SU-DHL-6 (cell line): ENCODE data around the gene KRT8.

Experiments
- EZH2phosphoT487 ChIP-seq: fragments of 200-600 bp; sonication (generic), shearing (Covaris generic); conservative IDR thresholded peaks from 2 replicates; pipeline ENCODE4 v1.6.1; 2018; ENCODE audit warnings: mild to moderate bottlenecking, antibody characterized with exemption, low read length, moderate library complexity, mixed read lengths
- TF ChIP-seq, protein P1 (sequence below): fragments of 200-600 bp; sonication (generic); IDR thresholded peaks from one replicate; pipeline ENCODE4 v1.5.1; 2017; ENCODE audit warnings: antibody characterized with exemption, mild to moderate bottlenecking, low read length, moderate library complexity; ENCODE audit not compliant: insufficient read depth, poor library complexity, severe bottlenecking

DNA sequence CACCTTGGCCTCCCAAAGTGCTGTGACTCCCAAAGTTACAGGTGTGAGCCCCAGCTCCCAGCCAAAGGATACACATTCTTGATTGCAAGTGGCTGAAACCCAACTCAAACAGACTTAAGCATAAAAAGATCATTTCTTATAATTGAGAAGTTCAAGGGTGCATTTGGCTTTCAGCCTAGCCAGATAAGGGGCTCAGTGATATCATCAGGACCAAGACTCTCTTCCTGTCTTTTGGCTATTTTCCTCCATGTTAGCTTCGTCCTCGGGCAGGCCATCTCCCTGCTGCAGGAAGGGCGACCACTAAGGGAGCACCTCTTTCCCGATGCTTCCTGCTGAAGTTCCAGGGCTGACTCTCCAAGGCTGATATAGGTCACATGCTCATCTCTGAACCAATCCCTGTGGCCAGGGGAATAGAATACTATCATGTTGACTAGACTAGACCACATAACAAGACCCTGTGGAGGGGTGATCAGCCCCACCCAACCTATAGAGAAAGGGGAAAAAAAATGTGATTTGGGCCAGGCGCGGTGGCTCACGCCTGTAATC lies 9.8 kb upstream of the KRT8 start:
- TF ChIP-seq, protein P1, sequence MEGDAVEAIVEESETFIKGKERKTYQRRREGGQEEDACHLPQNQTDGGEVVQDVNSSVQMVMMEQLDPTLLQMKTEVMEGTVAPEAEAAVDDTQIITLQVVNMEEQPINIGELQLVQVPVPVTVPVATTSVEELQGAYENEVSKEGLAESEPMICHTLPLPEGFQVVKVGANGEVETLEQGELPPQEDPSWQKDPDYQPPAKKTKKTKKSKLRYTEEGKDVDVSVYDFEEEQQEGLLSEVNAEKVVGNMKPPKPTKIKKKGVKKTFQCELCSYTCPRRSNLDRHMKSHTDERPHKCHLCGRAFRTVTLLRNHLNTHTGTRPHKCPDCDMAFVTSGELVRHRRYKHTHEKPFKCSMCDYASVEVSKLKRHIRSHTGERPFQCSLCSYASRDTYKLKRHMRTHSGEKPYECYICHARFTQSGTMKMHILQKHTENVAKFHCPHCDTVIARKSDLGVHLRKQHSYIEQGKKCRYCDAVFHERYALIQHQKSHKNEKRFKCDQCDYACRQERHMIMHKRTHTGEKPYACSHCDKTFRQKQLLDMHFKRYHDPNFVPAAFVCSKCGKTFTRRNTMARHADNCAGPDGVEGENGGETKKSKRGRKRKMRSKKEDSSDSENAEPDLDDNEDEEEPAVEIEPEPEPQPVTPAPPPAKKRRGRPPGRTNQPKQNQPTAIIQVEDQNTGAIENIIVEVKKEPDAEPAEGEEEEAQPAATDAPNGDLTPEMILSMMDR: no peak
- no peak for TF ChIP-seq EZH2phosphoT487
